PC-9 (cell line): ENCODE measurements around the gene MARCHF3.

Source experiments
- EZH2 ChIP-seq: fragments of 200-600 bp; sonication (generic); IDR thresholded peaks from 2 replicates; pipeline ENCODE4 v1.8.0; 2017; ENCODE audit warnings: antibody characterized with exemption, low read depth
- TF ChIP-seq, protein P1 (sequence below): fragments of 200-600 bp; sonication (generic); conservative IDR thresholded peaks from 2 replicates; pipeline ENCODE4 v1.6.1; 2017; ENCODE audit warnings: mixed run types, antibody characterized with exemption, mild to moderate bottlenecking, moderate library complexity

DNA sequence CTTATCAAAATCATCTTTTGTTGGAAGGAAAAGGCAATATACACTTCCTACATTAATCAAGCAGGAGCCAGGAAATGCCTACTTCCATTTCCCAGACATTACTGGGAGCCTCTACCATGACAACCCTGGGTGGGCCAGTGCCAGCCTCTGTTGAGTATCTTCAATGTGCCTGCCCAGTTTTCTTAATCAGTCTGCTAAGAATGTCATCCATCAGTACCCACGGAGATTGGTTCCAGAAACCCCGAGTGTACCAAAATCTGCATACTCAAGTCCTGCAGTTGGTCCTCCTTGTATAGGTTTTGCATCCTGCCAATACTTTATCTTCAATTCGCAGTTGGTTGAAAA lies 82.4 kb downstream of the MARCHF3 start:
- TF ChIP-seq, protein P1, sequence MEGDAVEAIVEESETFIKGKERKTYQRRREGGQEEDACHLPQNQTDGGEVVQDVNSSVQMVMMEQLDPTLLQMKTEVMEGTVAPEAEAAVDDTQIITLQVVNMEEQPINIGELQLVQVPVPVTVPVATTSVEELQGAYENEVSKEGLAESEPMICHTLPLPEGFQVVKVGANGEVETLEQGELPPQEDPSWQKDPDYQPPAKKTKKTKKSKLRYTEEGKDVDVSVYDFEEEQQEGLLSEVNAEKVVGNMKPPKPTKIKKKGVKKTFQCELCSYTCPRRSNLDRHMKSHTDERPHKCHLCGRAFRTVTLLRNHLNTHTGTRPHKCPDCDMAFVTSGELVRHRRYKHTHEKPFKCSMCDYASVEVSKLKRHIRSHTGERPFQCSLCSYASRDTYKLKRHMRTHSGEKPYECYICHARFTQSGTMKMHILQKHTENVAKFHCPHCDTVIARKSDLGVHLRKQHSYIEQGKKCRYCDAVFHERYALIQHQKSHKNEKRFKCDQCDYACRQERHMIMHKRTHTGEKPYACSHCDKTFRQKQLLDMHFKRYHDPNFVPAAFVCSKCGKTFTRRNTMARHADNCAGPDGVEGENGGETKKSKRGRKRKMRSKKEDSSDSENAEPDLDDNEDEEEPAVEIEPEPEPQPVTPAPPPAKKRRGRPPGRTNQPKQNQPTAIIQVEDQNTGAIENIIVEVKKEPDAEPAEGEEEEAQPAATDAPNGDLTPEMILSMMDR, result no peak
- no peak for TF ChIP-seq EZH2
